HepG2 (cell line): ENCODE results near the gene CUL4A.

ENCODE experiments used
- BHLHE40 ChIP-seq: IDR thresholded peaks from 2 replicates; pipeline ENCODE4 v1.6.1; 2011; ENCODE audit warnings: low read length, improper control_type of control experiment
- FOXA3 ChIP-seq: IDR thresholded peaks from 2 replicates; pipeline ENCODE4 v1.6.1; 2016; ENCODE audit warnings: missing genetic modification reagents, missing compliant biosample characterization
- MIER2 ChIP-seq: IDR thresholded peaks from 2 replicates; pipeline ENCODE4 v1.6.1; 2016; ENCODE audit warnings: missing biosample characterization, missing genetic modification reagents
- POLR2A ChIP-seq, 2 experiments: IDR thresholded peaks; 2 replicates each; pipeline ENCODE4 v1.6.1; 2011; ENCODE audit warnings: low read depth in 2 of 2, low read length in 2 of 2, mild to moderate bottlenecking in 1 of 2, moderate library complexity in 1 of 2; ENCODE audit not compliant: insufficient read depth in 1 of 2
- POLR2AphosphoS5 ChIP-seq: IDR thresholded peaks from 2 replicates; pipeline ENCODE4 v1.6.1; 2012; ENCODE audit warnings: low read depth, low read length
- ZNF841 ChIP-seq: sonication (generic); formaldehyde crosslinking; IDR thresholded peaks from 2 replicates; pipeline ENCODE4 v1.8.1; 2023; ENCODE audit warnings: missing genetic modification reagents, borderline replicate concordance
- TF ChIP-seq, protein P1 (sequence below): sonication (generic); formaldehyde crosslinking; IDR thresholded peaks from 2 replicates; pipeline ENCODE4 v1.5.0; 2020; ENCODE audit warnings: mild to moderate bottlenecking, missing genetic modification reagents
- TF ChIP-seq, protein P2 (sequence below): sonication (generic); formaldehyde crosslinking; IDR thresholded peaks from 2 replicates; pipeline ENCODE4 v1.4.0; 2020; ENCODE audit warnings: low read depth, mild to moderate bottlenecking, missing genetic modification reagents

DNA sequence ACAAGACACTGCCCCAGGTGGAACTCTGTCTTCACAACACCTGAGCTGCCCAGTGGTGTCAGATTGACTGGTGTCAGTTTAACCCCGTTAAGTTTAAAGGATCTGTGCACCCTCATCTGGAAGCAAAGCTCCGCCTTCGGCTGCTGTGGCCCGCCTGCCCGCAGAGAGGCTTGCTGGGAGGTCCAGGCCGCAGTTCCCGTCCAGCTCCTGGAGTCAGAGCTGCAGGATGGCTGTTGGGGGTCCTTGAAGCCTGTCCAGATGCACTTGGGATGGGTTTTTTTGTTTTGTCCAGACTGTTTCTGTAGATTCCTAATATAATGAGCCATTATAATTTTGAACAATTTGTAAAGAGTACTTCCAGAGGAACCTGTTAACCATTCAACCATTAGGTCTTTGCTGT lies 16.1 kb downstream of the CUL4A start:
- TF ChIP-seq FOXA3 (CRISPR knock-in tag) (no peak), POLR2A (IDR thresholded peaks at IDR 0.05; ENCODE audit: insufficient read depth in 1 of 2, low read depth in 2 of 2, low read length in 2 of 2) (no peak), BHLHE40 (no peak), ZNF841 (CRISPR knock-in tag) (no peak), POLR2AphosphoS5 (no peak), MIER2 (CRISPR knock-in tag) (no peak)
- TF ChIP-seq, protein P1, sequence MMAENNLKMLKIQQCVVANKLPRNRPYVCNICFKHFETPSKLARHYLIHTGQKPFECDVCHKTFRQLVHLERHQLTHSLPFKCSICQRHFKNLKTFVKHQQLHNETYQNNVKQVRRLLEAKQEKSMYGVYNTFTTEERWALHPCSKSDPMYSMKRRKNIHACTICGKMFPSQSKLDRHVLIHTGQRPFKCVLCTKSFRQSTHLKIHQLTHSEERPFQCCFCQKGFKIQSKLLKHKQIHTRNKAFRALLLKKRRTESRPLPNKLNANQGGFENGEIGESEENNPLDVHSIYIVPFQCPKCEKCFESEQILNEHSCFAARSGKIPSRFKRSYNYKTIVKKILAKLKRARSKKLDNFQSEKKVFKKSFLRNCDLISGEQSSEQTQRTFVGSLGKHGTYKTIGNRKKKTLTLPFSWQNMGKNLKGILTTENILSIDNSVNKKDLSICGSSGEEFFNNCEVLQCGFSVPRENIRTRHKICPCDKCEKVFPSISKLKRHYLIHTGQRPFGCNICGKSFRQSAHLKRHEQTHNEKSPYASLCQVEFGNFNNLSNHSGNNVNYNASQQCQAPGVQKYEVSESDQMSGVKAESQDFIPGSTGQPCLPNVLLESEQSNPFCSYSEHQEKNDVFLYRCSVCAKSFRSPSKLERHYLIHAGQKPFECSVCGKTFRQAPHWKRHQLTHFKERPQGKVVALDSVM (CRISPR knock-in tag): no peak
- TF ChIP-seq, protein P2, sequence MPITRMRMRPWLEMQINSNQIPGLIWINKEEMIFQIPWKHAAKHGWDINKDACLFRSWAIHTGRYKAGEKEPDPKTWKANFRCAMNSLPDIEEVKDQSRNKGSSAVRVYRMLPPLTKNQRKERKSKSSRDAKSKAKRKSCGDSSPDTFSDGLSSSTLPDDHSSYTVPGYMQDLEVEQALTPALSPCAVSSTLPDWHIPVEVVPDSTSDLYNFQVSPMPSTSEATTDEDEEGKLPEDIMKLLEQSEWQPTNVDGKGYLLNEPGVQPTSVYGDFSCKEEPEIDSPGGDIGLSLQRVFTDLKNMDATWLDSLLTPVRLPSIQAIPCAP: no peak
